ENCODE results near the gene MGAT2. TPM values are rescaled to one million over a fixed set of nuclear protein-coding genes. Genes with fewer than 3 reads are reported as not detected.

Gene MGAT2
- total and polyA plus RNA-seq, 9 of the 15 experiments (the other 6 are each of a cell fraction or from before 2014, with no cell fraction given), result 0.03 to 33.3 (median 24.6) TPM; not detected in 1

GRCh38 chr14:49585803-49586672, 34.6 kb upstream of the MGAT2 start, which contains the start of gene RPS29 (continued):
- no peak for TF ChIP-seq RNF219 (CRISPR knock-in tag; IDR thresholded peaks at IDR 0.05)
- TF ChIP-seq POLR2G (IDR thresholded peaks at IDR 0.05; ENCODE audit: low read depth, low read length), result peak; percentile 81
- TF ChIP-seq SRSF1 (IDR thresholded peaks at IDR 0.05; ENCODE audit: low read depth, low read length), result no peak
- TF ChIP-seq ARHGAP35 (IDR thresholded peaks at IDR 0.05; ENCODE audit: partially characterized antibody), result no peak
- peak; percentile 65 for TF ChIP-seq GABPB1 (CRISPR knock-in tag; IDR thresholded peaks at IDR 0.05)
- no peak for TF ChIP-seq ZSCAN29 (IDR thresholded peaks at IDR 0.05)
- TF ChIP-seq ZNF274 (IDR thresholded peaks at IDR 0.05; ENCODE audit: borderline replicate concordance, low read depth, low read length), result no peak
- TF ChIP-seq PTRF (tag; IDR thresholded peaks at IDR 0.05), result no peak
- TF ChIP-seq ELF1 (tag; IDR thresholded peaks at IDR 0.05), result no peak
- TF ChIP-seq NONO (IDR thresholded peaks at IDR 0.05; ENCODE audit: low read depth in 2 of 2, low read length in 1 of 2), result no peak
- no peak for TF ChIP-seq ARID3B (CRISPR knock-in tag; IDR thresholded peaks at IDR 0.05; ENCODE audit: borderline replicate concordance)
- no peak for TF ChIP-seq ZNF3 (CRISPR knock-in tag; IDR thresholded peaks at IDR 0.05)
- TF ChIP-seq GATAD2B (IDR thresholded peaks at IDR 0.05; ENCODE audit: borderline replicate concordance), result no peak
- no peak for TF ChIP-seq HDAC8 (tag; IDR thresholded peaks at IDR 0.05)
- TF ChIP-seq ZNF551 (CRISPR knock-in tag; IDR thresholded peaks at IDR 0.05), result no peak
- no peak for TF ChIP-seq IRF2 (CRISPR knock-in tag; IDR thresholded peaks at IDR 0.05)
- TF ChIP-seq GABPA (tag; conservative IDR thresholded peaks at IDR 0.05; ENCODE audit: low read depth), result peak; percentile 39; the same call in 1 of the 2 replicates
- no peak for TF ChIP-seq RBM15 (IDR thresholded peaks at IDR 0.05; ENCODE audit: insufficient read depth, low read length)

All from K562 (cell line).